SK-N-SH treated with all-trans-retinoic acid at 6 μM for 48 hours (cell line): ENCODE measurements around the gene KRTAP4-16.
A peak's percentile ranks its signal among the peaks of the same experiment; 100 is the strongest.

Experiments
- ATAC-seq: fragments of 200-7000 bp; cut with Tn5 transposase; 3 replicates; pipeline ENCODE4 v1.9.1; 2020; ENCODE audit warnings: mild to moderate bottlenecking, moderate library complexity
- ARNTL ChIP-seq: fragments of 450-650 bp; formaldehyde crosslinking; IDR thresholded peaks from 2 replicates; pipeline ENCODE4 v1.5.0; 2020; ENCODE audit warnings: low read depth, mild to moderate bottlenecking, moderate library complexity, borderline replicate concordance
- BACH2 ChIP-seq: fragments of 250-450 bp; sonication (Bioruptor Pico); IDR thresholded peaks from 2 replicates; pipeline ENCODE4 v1.9.0; 2021; ENCODE audit warnings: mild to moderate bottlenecking, borderline replicate concordance
- CSDC2 ChIP-seq: fragments of 250-450 bp; sonication (Bioruptor Pico); IDR thresholded peaks from 2 replicates; pipeline ENCODE4 v1.5.0; 2020; ENCODE audit warnings: mild to moderate bottlenecking, moderate library complexity
- CSRNP3 ChIP-seq: fragments of 250-450 bp; sonication (Bioruptor Pico); IDR thresholded peaks from 2 replicates; pipeline ENCODE4 v1.5.1; 2021; ENCODE audit warnings: mild to moderate bottlenecking, moderate library complexity
- GLIS3 ChIP-seq: fragments of 250-450 bp; sonication (Bioruptor Pico); IDR thresholded peaks from 2 replicates; pipeline ENCODE4 v1.5.0; 2020; ENCODE audit warnings: mild to moderate bottlenecking, moderate library complexity
- ISL1 ChIP-seq: fragments of 250-450 bp; sonication (Bioruptor Pico); IDR thresholded peaks from 2 replicates; pipeline ENCODE4 v2.1.2; 2022; ENCODE audit warnings: mild to moderate bottlenecking, moderate library complexity
- OSR1 ChIP-seq: fragments of 250-450 bp; sonication (Bioruptor Pico); IDR thresholded peaks from 2 replicates; pipeline ENCODE4 v1.8.0; 2022; ENCODE audit warnings: moderate library complexity, mild to moderate bottlenecking, inconsistent platforms
- PATZ1 ChIP-seq: fragments of 250-450 bp; sonication (Bioruptor Pico); IDR thresholded peaks from 2 replicates; pipeline ENCODE4 v1.8.0; 2020; ENCODE audit warnings: mild to moderate bottlenecking, moderate library complexity, borderline replicate concordance
- PPARA ChIP-seq: fragments of 250-450 bp; sonication (Bioruptor Pico); IDR thresholded peaks from 2 replicates; pipeline ENCODE4 v1.5.0; 2020; ENCODE audit warnings: mild to moderate bottlenecking, borderline replicate concordance
- RARB ChIP-seq: fragments of 250-450 bp; sonication (Bioruptor Pico); IDR thresholded peaks from 2 replicates; pipeline ENCODE4 v1.8.0; 2021; ENCODE audit warnings: mild to moderate bottlenecking, moderate library complexity
- TCF4 ChIP-seq: fragments of 250-450 bp; sonication (Bioruptor Pico); IDR thresholded peaks from 2 replicates; pipeline ENCODE4 v1.8.0; 2021; ENCODE audit warnings: mild to moderate bottlenecking, moderate library complexity, borderline replicate concordance
- TSHZ2 ChIP-seq: fragments of 250-450 bp; sonication (Bioruptor Pico); IDR thresholded peaks from 2 replicates; pipeline ENCODE4 v1.5.0; 2020; ENCODE audit warnings: mild to moderate bottlenecking, moderate library complexity
- ZC3H10 ChIP-seq: fragments of 250-450 bp; sonication (Bioruptor Pico); IDR thresholded peaks from 2 replicates; pipeline ENCODE4 v1.5.1; 2021; ENCODE audit warnings: mild to moderate bottlenecking, moderate library complexity
- ZFP30 ChIP-seq: fragments of 450-650 bp; formaldehyde crosslinking; IDR thresholded peaks from 2 replicates; pipeline ENCODE4 v1.5.0; 2022; ENCODE audit warnings: mild to moderate bottlenecking, moderate library complexity
- ZNF565 ChIP-seq: fragments of 450-650 bp; formaldehyde crosslinking; conservative IDR thresholded peaks from 2 replicates; pipeline ENCODE4 v1.5.0; 2020; ENCODE audit warnings: low read depth, mild to moderate bottlenecking, moderate library complexity
- ZNF70 ChIP-seq: fragments of 450-650 bp; formaldehyde crosslinking; IDR thresholded peaks from 2 replicates; pipeline ENCODE4 v1.5.0; 2020; ENCODE audit warnings: mild to moderate bottlenecking, moderate library complexity
- ZNF8 ChIP-seq: fragments of 450-650 bp; formaldehyde crosslinking; IDR thresholded peaks from 2 replicates; pipeline ENCODE4 v1.5.0; 2020; ENCODE audit warnings: mild to moderate bottlenecking, moderate library complexity

KRTAP4-16 gene

GRCh38 chr17:41067281-41067680 is 34.7 kb downstream of the KRTAP4-16 start:
- no peak for TF ChIP-seq ZNF70 (CRISPR knock-in tag)
- TF ChIP-seq ZFP30 (CRISPR knock-in tag) = no peak
- TF ChIP-seq CSRNP3 (CRISPR knock-in tag) = no peak
- no peak for TF ChIP-seq RARB (CRISPR knock-in tag)
- no peak for TF ChIP-seq CSDC2
- TF ChIP-seq ISL1 (CRISPR knock-in tag) = no peak
- no peak for TF ChIP-seq PATZ1
- no peak for TF ChIP-seq PPARA (CRISPR knock-in tag)
- TF ChIP-seq ZNF565 (CRISPR knock-in tag) = no peak
- no peak for TF ChIP-seq TSHZ2 (CRISPR knock-in tag)
- no peak for TF ChIP-seq ARNTL
- no peak for TF ChIP-seq ZC3H10 (CRISPR knock-in tag)
- ATAC-seq = no peak

GRCh38 chr17:41065829-41066624 is 36.0 kb downstream of the KRTAP4-16 start, which contains the start of gene KRTAP2-4:
Gene KRTAP2-4 (minus strand): TSS chr17:41065879. CDS start chr17:41065845, 34 bp downstream.
- TF ChIP-seq ZFP30 (CRISPR knock-in tag) (no peak), TSHZ2 (CRISPR knock-in tag) (no peak), ISL1 (CRISPR knock-in tag) (no peak)
- TF ChIP-seq, all 23 proteins: peak for 0

GRCh38 chr17:41065016-41065689 is 36.9 kb downstream of the KRTAP4-16 start:
- ATAC-seq = peak; percentile 21; the same call in 1 of the 3 replicates

More at GRCh38 chr17:41065829-41066624, 36.0 kb downstream of the KRTAP4-16 start, which contains the start of gene KRTAP2-4:
- no peak for ATAC-seq

- TF ChIP-seq RARB (CRISPR knock-in tag) (no peak), ZNF8 (CRISPR knock-in tag) (no peak), GLIS3 (CRISPR knock-in tag) (no peak), ZC3H10 (CRISPR knock-in tag) (no peak), OSR1 (CRISPR knock-in tag) (no peak), ZNF565 (CRISPR knock-in tag) (no peak), ZFP30 (CRISPR knock-in tag) (no peak), TCF4 (CRISPR knock-in tag) (no peak), BACH2 (CRISPR knock-in tag) (no peak)
- no peak for ATAC-seq
Measured at GRCh38 chr17:41064301-41064700, 37.7 kb downstream of the KRTAP4-16 start.
